Lung (tissue), 12 donors: ENCODE results near the gene LRRC8E. TPM values are rescaled to one million over a fixed set of nuclear protein-coding genes. Genes with fewer than 3 reads are reported as not detected.

Experiments used
- ATAC-seq: fragments of 200-7000 bp; cut with Tn5 transposase; one replicate; pipeline ENCODE4 v1.9.1; 2020; ENCODE audit warnings: moderate number of reproducible peaks; ENCODE audit not compliant: insufficient read depth, low FRiP score
- DNase-seq, 3 donors: peaks; one replicate each; pipeline ENCODE4 v3.0.0-alpha.2; 2013 to 2017
- H3K27ac ChIP-seq, 2 donors: one replicate each; pipeline ENCODE4 v1.5.1; 2013; ENCODE audit warnings: mild to moderate bottlenecking in 2 of 2, moderate library complexity in 2 of 2, control low read depth in 1 of 2, inconsistent platforms in 1 of 2, low read depth in 1 of 2, low read length in 1 of 2
- H3K27me3 ChIP-seq, 3 donors: one replicate each; pipeline ENCODE4 v1.5.1; 2013; ENCODE audit warnings: low read length in 2 of 3; ENCODE audit not compliant: control insufficient read depth in 3 of 3, insufficient read depth in 3 of 3
- H3K36me3 ChIP-seq, 4 donors: one replicate each; pipeline ENCODE4 v1.5.1; 2013; ENCODE audit warnings: low read length in 4 of 4, mild to moderate bottlenecking in 1 of 4, moderate library complexity in 1 of 4; ENCODE audit not compliant: control insufficient read depth in 4 of 4, insufficient read depth in 4 of 4
- H3K4me1 ChIP-seq, 5 donors: one replicate each; pipeline ENCODE4 v1.5.1; 2013; ENCODE audit warnings: low read length in 5 of 5, mild to moderate bottlenecking in 2 of 5, moderate library complexity in 1 of 5; ENCODE audit not compliant: control insufficient read depth in 5 of 5, insufficient read depth in 5 of 5
- H3K4me3 ChIP-seq: one replicate; pipeline ENCODE4 v1.5.1; 2013; ENCODE audit warnings: mild to moderate bottlenecking, control low read depth, moderate library complexity
- H3K9ac ChIP-seq, 2 donors: one replicate each; pipeline ENCODE4 v1.5.1; 2013; ENCODE audit warnings: low read length in 2 of 2, control low read depth in 1 of 2; ENCODE audit not compliant: insufficient read depth in 1 of 2
- H3K9me3 ChIP-seq, 4 donors: one replicate each; pipeline ENCODE4 v1.5.1; 2013; ENCODE audit warnings: low read length in 3 of 4, mild to moderate bottlenecking in 1 of 4, moderate library complexity in 1 of 4; ENCODE audit not compliant: control insufficient read depth in 4 of 4, insufficient read depth in 3 of 4
- WGBS, 2 donors: extraction: QIAGEN DNeasy Blood & Tissue Kit; methylation state at CpG; one replicate each; pipeline ENCODE4 v1.1.7; 2013; 5-methylcytosine and 5-hydroxymethylcytosine counted together
- polyA plus RNA-seq, 2 donors: library from polyadenylated mRNA; stranded (reverse); fragments of 200-250 nt; gene quantifications; one replicate each; pipeline ENCODE4 v1.2.1, GENCODE V29; 2013
- total RNA-seq, 2 donors: library from RNA; depleted of rRNA in 1 of 2; stranded (reverse); fragments of >200 nt in 1 of 2; gene quantifications; one replicate each; pipeline ENCODE4 v1.2.1, GENCODE V29; 2014 to 2021
- TF ChIP-seq, protein P1 (sequence below): IDR thresholded peaks from 2 replicates; pipeline ENCODE4 v1.5.1; 2012; ENCODE audit warnings: mild to moderate bottlenecking; ENCODE audit errors: control extremely low read depth, extremely low read depth
- donor health status: control.
- donor health status: control.
- donor health status: Bipolar disorder and iron deficiency.
- donor health status: healthy.
- donor health status: DM: yes; HTN: yes; CAD: no.

LRRC8E gene
- total and polyA plus RNA-seq, 4 donors = 3.7 to 8.6 (median 5.3) TPM

DNA sequence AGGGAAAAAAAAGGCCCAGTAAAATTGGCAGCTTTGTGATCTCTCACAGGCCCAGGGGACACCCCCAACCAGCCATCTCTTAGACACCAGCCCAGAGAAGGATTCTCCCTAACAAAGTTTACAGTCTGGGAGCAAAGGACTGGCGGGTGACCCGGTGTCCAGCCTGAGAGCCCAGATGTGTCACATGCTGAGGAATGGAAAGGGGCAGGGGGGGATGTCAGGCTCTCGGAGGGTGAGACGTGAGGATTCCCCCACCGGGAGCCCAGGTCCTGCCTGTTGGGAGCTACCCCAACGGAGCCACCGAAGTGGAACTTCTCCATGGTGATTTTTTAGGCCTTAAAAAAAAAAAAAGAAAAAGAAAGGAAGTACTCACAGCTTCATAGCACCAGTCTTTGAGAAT is 42.5 kb downstream of the LRRC8E start:
- DNase-seq (no peak), ATAC-seq (no peak)
- no peak overlapping the region for H3K27ac ChIP-seq
- TF ChIP-seq, protein P1, sequence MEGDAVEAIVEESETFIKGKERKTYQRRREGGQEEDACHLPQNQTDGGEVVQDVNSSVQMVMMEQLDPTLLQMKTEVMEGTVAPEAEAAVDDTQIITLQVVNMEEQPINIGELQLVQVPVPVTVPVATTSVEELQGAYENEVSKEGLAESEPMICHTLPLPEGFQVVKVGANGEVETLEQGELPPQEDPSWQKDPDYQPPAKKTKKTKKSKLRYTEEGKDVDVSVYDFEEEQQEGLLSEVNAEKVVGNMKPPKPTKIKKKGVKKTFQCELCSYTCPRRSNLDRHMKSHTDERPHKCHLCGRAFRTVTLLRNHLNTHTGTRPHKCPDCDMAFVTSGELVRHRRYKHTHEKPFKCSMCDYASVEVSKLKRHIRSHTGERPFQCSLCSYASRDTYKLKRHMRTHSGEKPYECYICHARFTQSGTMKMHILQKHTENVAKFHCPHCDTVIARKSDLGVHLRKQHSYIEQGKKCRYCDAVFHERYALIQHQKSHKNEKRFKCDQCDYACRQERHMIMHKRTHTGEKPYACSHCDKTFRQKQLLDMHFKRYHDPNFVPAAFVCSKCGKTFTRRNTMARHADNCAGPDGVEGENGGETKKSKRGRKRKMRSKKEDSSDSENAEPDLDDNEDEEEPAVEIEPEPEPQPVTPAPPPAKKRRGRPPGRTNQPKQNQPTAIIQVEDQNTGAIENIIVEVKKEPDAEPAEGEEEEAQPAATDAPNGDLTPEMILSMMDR = no peak
- H3K4me3 ChIP-seq = no peak overlapping the region
- H3K27me3 ChIP-seq = no peaks in the 10 kb centered on the region
- H3K4me1 ChIP-seq = peaks cover 0 to 23% (median 3%) of the 10 kb centered on the region in 5 donors
- peaks cover 16 to 57% (median 26%) of the 10 kb centered on the region in 4 donors for H3K36me3 ChIP-seq
- no peak overlapping the region for H3K9ac ChIP-seq
- 82 to 86% methylated on average over 7 of the region's 7 CpGs for WGBS, 2 donors
- H3K9me3 ChIP-seq = no peaks in the 10 kb centered on the region

DNA sequence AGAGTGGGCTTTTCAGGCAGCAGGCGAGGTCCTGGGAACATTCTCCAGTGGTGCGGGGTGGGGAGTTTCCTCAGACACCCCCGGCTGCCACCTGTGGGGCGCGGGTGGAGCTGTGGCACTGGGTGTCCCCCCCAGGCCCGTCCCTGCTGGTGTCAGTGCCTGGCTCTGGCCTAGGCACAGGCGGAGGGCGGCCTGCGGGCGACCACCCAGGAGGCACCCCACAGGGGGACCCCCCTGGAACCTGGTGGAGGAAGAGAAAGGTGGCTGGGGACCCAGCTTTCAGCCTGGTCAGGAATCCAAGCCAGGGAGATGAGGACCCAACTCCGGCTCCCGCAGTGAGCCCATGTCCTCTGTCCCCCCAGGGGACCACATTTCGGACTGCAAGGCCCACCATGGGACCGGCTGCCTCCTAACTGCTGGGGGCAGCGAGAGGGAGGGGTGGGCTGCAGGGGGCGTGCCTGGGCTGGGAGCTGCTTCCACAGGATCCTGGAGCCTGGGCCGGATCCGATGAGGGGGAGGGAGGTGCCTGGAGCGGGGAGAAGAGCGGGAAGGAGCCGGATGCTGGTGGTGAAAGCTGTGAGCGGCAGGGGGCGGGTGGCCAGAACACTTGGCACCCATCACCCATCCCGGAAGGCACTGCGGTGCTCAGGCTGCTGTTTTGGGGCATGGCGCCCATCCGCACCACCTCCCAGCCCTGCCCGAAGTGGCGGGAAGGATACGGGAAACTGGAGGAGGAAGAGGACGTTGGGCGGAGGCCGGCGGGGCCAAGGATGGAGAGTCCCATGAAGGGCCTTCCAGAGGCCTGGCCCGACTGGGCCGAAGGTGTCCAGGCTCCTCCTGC is 43.1 kb downstream of the LRRC8E start:
- Histone ChIP-seq H3K4me3 (no peak overlapping the region), H3K27me3 (no peaks in the 10 kb centered on the region), H3K4me1 (peaks cover 0 to 19% (median under 1%) of the 10 kb centered on the region in 5 donors), H3K9ac (no peak overlapping the region), H3K27ac (no peak overlapping the region), H3K36me3 (peaks cover 18 to 63% (median 27%) of the 10 kb centered on the region in 4 donors), H3K9me3 (no peaks in the 10 kb centered on the region)
- 90 to 92% methylated on average over 36 of the region's 36 CpGs for WGBS, 2 donors
- TF ChIP-seq, protein P1 = no peak
- no peak for ATAC-seq
- DNase-seq = no peak

DNA sequence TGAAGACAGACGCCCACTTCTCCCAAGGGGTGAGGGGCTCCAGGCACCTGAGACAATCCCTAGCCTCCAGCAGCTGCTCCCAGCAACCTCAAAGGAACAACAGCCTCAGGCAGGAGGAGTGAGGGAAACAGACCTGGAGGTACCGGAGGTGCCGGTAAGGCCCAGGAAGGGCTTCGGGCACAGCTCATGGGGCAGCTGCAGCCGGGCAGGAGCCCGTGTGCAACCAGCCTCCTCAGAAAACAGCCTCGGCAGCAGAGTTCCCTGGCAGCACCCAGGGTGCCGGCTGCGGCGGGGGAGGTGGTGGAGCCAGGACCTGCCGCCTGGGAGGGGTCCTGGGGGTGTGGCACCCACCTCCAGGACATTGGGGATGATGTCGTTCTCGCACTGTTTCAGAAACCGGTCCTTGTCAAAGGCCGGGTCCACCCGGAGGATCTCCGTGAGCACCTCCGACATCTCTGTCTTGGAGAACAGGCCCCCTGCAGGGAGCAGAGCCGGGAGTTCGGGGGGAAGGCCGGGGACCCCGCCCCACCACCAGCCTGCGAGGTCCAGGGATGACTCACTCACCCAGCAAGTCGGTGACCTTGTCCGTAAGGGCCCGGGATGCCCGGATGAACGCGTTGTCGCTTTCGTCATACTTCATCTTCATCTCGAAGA is 44.1 kb downstream of the LRRC8E start:
- 94% methylated on average over 32 of the region's 32 CpGs for WGBS, 2 donors
- H3K27me3 ChIP-seq = no peaks in the 10 kb centered on the region
- peaks cover 20 to 65% (median 27%) of the 10 kb centered on the region in 4 donors for H3K36me3 ChIP-seq
- no peak overlapping the region for H3K9ac ChIP-seq
- no peak overlapping the region for H3K4me3 ChIP-seq
- H3K9me3 ChIP-seq = no peaks in the 10 kb centered on the region
- TF ChIP-seq, protein P1 = no peak
- no peak overlapping the region for H3K27ac ChIP-seq
- ATAC-seq (no peak), DNase-seq (no peak)
- peaks cover 0 to 17% (median 0%) of the 10 kb centered on the region in 5 donors for H3K4me1 ChIP-seq
